ENCODE data around the gene RADIL.

The RADIL gene

DNA sequence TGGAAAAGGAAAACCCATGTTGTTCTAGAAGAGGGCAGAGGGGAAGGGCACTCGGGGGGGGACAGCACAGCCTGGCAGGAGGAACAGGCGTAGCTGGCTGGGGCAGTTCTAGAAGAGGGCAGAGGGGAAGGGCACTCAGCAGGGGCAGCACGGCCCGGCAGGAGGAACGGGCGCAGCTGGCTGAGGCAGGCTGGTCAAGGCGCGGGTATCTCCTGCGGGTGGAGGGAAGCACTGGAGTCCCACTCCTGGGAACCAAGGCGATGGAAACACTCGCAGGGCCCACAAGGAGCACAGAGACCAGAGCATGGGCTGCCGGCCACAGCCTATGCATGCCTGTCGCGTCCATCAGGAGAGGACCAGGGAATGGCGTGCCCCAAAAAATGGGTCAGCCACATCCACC is 58.4 kb downstream of the RADIL start:
- FAIRE-seq (no peak), DNase-seq (ENCODE audit: insufficient read length, low spot score) (no peak)
- TF ChIP-seq, protein P1, sequence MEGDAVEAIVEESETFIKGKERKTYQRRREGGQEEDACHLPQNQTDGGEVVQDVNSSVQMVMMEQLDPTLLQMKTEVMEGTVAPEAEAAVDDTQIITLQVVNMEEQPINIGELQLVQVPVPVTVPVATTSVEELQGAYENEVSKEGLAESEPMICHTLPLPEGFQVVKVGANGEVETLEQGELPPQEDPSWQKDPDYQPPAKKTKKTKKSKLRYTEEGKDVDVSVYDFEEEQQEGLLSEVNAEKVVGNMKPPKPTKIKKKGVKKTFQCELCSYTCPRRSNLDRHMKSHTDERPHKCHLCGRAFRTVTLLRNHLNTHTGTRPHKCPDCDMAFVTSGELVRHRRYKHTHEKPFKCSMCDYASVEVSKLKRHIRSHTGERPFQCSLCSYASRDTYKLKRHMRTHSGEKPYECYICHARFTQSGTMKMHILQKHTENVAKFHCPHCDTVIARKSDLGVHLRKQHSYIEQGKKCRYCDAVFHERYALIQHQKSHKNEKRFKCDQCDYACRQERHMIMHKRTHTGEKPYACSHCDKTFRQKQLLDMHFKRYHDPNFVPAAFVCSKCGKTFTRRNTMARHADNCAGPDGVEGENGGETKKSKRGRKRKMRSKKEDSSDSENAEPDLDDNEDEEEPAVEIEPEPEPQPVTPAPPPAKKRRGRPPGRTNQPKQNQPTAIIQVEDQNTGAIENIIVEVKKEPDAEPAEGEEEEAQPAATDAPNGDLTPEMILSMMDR (IDR thresholded peaks at IDR 0.05; ENCODE audit: insufficient read depth, missing control alignments): no peak

DNA sequence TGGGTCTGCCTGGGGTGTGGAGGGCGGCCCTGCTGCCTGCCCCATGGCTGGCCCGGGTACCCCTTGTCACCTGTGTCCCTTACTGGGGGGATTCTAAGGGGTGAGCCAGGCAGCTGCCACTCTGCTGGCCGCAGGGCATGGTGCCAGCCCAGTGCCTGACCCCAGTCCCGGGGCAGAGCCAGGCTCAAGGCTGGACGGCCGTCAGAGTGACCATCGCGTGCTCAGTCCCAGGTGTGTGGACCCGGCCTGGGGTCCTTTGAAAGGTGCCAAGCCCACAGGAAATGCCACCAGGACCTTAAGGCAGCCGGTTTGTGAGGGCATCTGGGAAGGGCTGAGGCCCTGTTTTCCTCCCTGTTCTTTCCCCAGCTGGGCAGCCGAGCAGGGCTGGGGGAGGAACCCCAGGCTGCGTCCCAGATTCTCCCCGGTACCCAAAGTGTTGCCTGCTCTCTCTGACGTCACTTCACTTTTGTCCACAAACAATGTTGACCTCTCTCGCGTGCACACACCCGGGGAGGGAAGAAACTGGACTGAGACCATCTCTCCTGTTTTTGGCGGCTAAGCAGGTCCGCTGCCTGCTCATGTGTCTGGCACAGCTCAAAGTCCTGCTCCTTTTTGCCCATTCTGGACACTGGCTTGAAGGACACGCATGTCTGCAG is 59.3 kb downstream of the RADIL start:
- no peak for FAIRE-seq
- TF ChIP-seq, protein P1 (IDR thresholded peaks at IDR 0.05; ENCODE audit: insufficient read depth, missing control alignments): no peak
- no peak for DNase-seq (ENCODE audit: insufficient read length, low spot score)

DNA sequence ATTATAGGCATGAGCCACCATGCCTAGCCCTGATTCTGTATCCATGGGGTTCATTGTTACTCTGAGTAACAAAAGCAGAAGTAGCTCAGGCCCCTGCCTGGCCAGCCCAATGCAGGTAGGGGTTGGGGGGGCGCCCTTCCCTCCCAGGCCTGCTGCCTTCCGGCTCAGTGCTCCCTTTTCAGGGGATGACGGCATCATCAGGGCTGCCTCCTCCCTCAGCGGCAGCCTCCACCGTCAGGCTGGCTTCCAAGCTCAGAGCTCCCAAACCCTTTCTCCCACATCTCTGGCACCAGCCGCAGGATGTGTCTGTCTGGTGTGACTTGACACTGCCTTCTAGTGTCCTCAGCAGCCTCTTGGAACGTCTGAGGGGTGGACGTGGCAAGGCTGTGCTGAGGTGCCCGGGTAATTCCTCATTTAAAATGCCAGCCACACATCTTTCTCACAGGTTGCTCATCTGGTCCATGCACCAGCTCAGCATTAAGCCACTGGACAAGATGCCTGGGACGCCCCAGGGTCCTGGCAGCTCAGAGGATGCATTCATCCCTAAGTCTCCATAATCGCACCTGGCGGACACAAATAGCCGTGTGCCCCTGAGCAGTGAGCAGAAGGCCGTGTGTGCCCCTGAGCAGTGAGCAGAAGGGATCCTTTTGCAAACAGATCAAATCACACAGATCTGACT is 59.9 kb downstream of the RADIL start:
- DNase-seq (ENCODE audit: insufficient read length, low spot score): no peak
- TF ChIP-seq, protein P1 (IDR thresholded peaks at IDR 0.05; ENCODE audit: insufficient read depth, missing control alignments): no peak
- no peak for FAIRE-seq

DNA sequence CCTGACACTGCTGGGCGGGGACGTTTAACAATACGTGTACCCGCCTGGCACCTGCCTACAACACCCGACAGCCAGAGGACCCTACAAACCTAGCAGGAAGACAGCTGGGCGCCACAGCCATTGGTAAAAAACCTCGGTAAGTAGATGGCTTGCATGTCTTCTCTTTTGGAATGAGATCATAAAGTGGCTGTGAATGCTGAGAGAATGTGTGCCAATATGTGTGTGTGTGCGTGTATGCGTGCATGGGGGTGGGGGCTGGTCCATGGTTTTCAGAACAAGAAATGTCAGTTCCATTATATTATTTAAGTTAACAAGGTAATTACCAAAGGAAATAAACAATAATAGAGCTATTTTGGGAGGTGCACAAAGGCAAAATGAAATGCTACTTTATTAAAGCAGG is 60.8 kb downstream of the RADIL start:
- DNase-seq (ENCODE audit: insufficient read length, low spot score) (no peak), FAIRE-seq (no peak)
- TF ChIP-seq, protein P1 (IDR thresholded peaks at IDR 0.05; ENCODE audit: insufficient read depth, missing control alignments): no peak

DNA sequence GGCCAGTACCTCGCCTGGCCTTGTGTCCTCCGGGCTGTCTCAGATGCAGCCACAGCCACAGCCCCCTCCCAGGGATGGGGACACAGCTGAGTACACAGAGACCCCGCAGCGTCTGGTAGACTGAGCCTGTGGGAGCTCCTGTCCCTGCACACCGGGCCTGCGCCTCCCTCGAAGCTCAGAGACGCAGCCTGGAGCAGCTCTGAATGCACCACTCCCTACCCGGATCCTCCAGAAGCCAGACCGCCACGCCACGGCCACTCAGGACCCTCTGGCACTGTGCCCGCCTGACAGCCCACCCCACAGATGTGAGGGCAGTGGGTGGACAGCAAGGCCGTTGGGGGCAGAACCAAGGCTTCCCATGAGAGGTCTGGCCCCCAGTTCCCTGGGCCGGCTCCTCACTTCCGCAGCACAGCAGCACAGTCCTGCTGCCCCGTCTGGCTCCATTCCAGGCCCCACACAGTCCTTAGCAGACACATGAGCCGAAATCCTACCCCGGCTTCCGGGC is 62.5 kb downstream of the RADIL start:
- TF ChIP-seq, protein P1 (IDR thresholded peaks at IDR 0.05; ENCODE audit: insufficient read depth, missing control alignments): no peak
- no peak for FAIRE-seq
- no peak for DNase-seq (ENCODE audit: insufficient read length, low spot score)

DNA sequence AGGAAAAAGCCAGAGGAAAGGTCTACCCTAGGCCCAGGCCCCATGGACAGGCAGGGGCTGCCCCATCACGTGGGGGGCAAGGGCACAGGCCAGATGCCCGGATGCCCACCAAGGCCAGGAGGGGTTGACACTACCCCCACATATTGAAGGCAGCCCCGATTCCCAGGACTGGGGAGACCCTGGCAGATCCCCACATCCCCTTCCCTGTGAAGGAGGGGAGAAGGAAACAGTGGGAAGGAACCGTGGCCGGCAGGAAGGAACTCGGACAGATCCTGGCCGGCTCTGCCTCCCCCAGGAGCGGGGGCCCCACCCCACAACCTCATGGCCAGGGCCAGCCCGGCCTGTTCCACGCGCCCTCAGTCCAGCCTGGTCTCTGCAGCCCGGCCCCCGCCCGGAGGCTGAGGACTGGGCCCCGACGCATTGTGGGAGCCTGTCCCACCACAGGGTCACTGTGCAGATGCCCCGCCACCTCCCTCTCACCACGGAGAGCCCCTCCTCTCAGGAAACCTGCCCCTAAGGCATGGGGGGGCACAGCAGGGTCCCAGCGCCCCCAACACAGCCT is 63.0 kb downstream of the RADIL start:
- DNase-seq (ENCODE audit: insufficient read length, low spot score) (no peak), FAIRE-seq (no peak)
- TF ChIP-seq, protein P1 (IDR thresholded peaks at IDR 0.05; ENCODE audit: insufficient read depth, missing control alignments): no peak
